ENCODE measurements around the gene PTPRF.

PTPRF gene

GRCh38 chr1:43613075-43613942 is 82.6 kb downstream of the PTPRF start:
- no peak for DNase-seq
- TF ChIP-seq GATA1 (IDR thresholded peaks at IDR 0.05; ENCODE audit: low read depth, low read length) (no peak), POLR2A (IDR thresholded peaks at IDR 0.05; ENCODE audit: low read length) (no peak)

GRCh38 chr1:43614211-43614610 is 83.5 kb downstream of the PTPRF start:
- DNase-seq = no peak
- TF ChIP-seq POLR2A (IDR thresholded peaks at IDR 0.05; ENCODE audit: low read length) (no peak), GATA1 (IDR thresholded peaks at IDR 0.05; ENCODE audit: low read depth, low read length) (no peak)

GRCh38 chr1:43614891-43615290 is 84.2 kb downstream of the PTPRF start:
- no peak for TF ChIP-seq GATA1 (IDR thresholded peaks at IDR 0.05; ENCODE audit: low read depth, low read length)
- no peak for TF ChIP-seq POLR2A (IDR thresholded peaks at IDR 0.05; ENCODE audit: low read length)
- DNase-seq = no peak

DNA sequence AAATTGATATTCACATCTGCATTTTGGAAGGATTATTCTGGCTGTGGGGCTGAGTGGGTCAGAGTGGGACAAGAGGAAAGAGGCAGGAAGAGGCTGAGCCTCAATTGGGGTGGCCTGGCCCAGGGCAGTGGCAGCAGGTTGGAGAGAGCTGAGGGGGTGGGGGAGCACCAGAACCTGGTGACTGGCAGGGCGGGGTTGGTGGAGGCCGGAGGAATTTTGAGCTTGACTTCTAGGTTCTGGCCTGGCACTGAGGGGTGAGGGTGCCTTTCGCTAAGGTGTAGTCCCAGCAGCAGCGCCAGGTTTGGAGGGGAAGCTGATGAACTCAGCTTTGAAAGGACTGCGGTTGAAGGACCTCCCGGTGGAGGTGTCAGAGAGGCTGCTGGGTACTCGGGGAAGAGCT is 85.7 kb downstream of the PTPRF start:
- TF ChIP-seq GATA1 (IDR thresholded peaks at IDR 0.05; ENCODE audit: low read depth, low read length) = no peak
- no peak for TF ChIP-seq POLR2A (IDR thresholded peaks at IDR 0.05; ENCODE audit: low read length)

GRCh38 chr1:43617011-43617410 is 86.3 kb downstream of the PTPRF start:
- TF ChIP-seq GATA1 (IDR thresholded peaks at IDR 0.05; ENCODE audit: low read depth, low read length) (no peak), POLR2A (IDR thresholded peaks at IDR 0.05; ENCODE audit: low read length) (no peak)
- no peak for DNase-seq

More for the DNA sequence above, 85.7 kb downstream of the PTPRF start:
- DNase-seq = no peak

DNA sequence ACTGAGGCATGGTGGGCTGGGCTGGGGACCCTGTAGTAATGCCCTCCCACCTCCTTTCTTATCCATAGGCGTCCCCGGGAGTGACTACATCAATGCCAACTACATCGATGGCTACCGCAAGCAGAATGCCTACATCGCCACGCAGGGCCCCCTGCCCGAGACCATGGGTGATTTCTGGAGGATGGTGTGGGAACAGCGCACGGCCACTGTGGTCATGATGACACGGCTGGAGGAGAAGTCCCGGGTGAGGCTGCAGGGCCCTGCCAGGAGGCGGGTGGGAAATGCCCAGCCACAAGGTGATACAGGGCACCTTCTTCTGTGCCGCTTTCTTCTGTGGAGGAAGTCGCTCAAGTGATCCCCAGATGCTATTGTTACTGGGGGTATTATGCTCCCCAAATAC is 87.0 kb downstream of the PTPRF start:
- DNase-seq = no peak
- TF ChIP-seq GATA1 (IDR thresholded peaks at IDR 0.05; ENCODE audit: low read depth, low read length) = no peak
- no peak for TF ChIP-seq POLR2A (IDR thresholded peaks at IDR 0.05; ENCODE audit: low read length)

DNA sequence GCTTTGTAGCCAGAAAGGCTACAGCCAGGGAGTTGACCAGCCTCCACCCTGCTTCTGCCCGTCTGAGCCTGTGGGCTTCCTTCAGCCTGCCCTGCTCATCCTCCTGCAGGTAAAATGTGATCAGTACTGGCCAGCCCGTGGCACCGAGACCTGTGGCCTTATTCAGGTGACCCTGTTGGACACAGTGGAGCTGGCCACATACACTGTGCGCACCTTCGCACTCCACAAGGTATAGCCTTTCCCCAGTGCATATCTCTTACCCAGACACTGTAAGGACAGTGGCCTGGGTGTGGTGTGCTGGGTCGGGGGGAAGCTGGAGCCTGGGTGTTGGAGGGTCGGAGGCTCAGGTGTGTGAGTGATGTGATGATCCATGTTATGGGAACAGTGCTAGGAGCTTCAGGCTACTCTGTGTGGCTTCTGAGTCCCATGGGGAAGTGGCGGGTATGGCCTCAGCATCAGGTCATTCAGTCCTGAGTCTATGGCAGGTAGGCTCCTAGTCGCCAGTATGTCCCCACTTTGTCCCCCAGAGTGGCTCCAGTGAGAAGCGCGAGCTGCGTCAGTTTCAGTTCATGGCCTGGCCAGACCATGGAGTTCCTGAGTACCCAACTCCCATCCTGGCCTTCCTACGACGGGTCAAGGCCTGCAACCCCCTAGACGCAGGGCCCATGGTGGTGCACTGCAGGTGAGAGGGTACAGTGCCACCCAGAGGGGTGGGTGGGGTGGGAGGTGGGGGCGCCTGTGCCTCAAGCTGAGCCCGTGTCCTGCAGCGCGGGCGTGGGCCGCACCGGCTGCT is 88.0 kb downstream of the PTPRF start:
- DNase-seq = no peak

GRCh38 chr1:43619314-43619790 is 88.7 kb downstream of the PTPRF start:
- TF ChIP-seq POLR2A (IDR thresholded peaks at IDR 0.05; ENCODE audit: low read length) (no peak), GATA1 (IDR thresholded peaks at IDR 0.05; ENCODE audit: low read depth, low read length) (no peak)
- no peak for DNase-seq

More for the DNA sequence above, 88.0 kb downstream of the PTPRF start:
- no peak for TF ChIP-seq GATA1 (IDR thresholded peaks at IDR 0.05; ENCODE audit: low read depth, low read length)
- no peak for TF ChIP-seq POLR2A (IDR thresholded peaks at IDR 0.05; ENCODE audit: low read length)

DNA sequence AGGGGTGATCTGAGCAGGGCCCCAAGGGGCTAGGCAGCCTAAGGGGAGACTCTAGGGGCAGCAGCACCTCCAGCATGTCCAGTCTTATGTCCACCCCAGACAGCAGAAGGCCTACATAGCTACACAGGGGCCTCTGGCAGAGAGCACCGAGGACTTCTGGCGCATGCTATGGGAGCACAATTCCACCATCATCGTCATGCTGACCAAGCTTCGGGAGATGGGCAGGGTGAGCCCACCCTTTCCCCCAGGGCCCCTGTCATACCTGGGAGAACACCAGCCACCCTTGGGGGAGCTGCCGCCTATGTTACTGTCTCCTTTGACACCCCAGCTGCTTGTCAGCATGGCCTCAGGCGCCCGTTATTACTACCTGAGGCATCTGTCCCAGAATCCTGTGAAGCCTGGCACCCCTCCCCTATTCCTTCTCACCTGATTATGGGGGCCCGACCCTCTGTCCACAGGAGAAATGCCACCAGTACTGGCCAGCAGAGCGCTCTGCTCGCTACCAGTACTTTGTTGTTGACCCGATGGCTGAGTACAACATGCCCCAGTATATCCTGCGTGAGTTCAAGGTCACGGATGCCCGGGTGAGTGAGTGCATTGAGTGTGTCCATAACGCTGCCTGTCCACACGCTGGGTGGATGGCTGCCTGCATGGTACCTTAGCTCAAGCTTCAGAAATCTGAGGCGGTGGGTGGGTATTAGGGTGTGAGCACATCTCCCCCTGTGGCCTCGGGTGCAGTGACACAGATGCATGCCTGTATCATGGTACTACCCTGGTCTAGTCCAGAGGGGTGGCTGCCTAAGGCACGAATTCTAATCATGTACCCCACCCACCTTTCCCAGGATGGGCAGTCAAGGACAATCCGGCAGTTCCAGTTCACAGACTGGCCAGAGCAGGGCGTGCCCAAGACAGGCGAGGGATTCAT is 89.6 kb downstream of the PTPRF start:
- DNase-seq = no peak
- TF ChIP-seq GATA1 (IDR thresholded peaks at IDR 0.05; ENCODE audit: low read depth, low read length) (no peak), POLR2A (IDR thresholded peaks at IDR 0.05; ENCODE audit: low read length) (no peak)

- TF ChIP-seq GATA1 (IDR thresholded peaks at IDR 0.05; ENCODE audit: low read depth, low read length) = no peak
- no peak for TF ChIP-seq POLR2A (IDR thresholded peaks at IDR 0.05; ENCODE audit: low read length)
Observed at GRCh38 chr1:43620956-43621355, 90.3 kb downstream of the PTPRF start.

GRCh38 chr1:43621386-43621785 is 90.7 kb downstream of the PTPRF start:
- TF ChIP-seq GATA1 (IDR thresholded peaks at IDR 0.05; ENCODE audit: low read depth, low read length) (no peak), POLR2A (IDR thresholded peaks at IDR 0.05; ENCODE audit: low read length) (no peak)
- no peak for DNase-seq

More at GRCh38 chr1:43620956-43621355, 90.3 kb downstream of the PTPRF start:
- DNase-seq = no peak

GRCh38 chr1:43621861-43622260 is 91.2 kb downstream of the PTPRF start:
- no peak for DNase-seq
- TF ChIP-seq POLR2A (IDR thresholded peaks at IDR 0.05; ENCODE audit: low read length) = no peak
- TF ChIP-seq GATA1 (IDR thresholded peaks at IDR 0.05; ENCODE audit: low read depth, low read length) = no peak

DNA sequence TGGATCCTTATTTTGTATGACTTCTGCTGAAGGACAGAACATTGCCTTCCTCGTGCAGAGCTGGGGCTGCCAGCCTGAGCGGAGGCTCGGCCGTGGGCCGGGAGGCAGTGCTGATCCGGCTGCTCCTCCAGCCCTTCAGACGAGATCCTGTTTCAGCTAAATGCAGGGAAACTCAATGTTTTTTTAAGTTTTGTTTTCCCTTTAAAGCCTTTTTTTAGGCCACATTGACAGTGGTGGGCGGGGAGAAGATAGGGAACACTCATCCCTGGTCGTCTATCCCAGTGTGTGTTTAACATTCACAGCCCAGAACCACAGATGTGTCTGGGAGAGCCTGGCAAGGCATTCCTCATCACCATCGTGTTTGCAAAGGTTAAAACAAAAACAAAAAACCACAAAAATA is 91.8 kb downstream of the PTPRF start:
- no peak for DNase-seq
- no peak for TF ChIP-seq POLR2A (IDR thresholded peaks at IDR 0.05; ENCODE audit: low read length)
- no peak for TF ChIP-seq GATA1 (IDR thresholded peaks at IDR 0.05; ENCODE audit: low read depth, low read length)
